Pulmonary artery endothelial cell (primary cell): Measurements from ENCODE around the gene MCCC1. TPM values are rescaled to one million over a fixed set of nuclear protein-coding genes. Genes with fewer than 3 reads are reported as not detected.
"Not testable (repeated sequence)": the region's sequence is repeated elsewhere in the genome, so short reads cannot be mapped to it uniquely, and the experiment has no call there.

Experiments
- DNase-seq: peaks from one replicate; pipeline ENCODE4 v3.0.0-alpha.2; 2011; ENCODE audit warnings: low read depth, low spot score
- total RNA-seq: library from RNA; depleted of rRNA; stranded (reverse); fragments of >200 nt; gene quantifications from 2 replicates; pipeline ENCODE4 v1.2.3, GENCODE V29; 2014

Gene MCCC1
- total RNA-seq, 1 donor from 2014 or later, result 21.0 TPM

DNA sequence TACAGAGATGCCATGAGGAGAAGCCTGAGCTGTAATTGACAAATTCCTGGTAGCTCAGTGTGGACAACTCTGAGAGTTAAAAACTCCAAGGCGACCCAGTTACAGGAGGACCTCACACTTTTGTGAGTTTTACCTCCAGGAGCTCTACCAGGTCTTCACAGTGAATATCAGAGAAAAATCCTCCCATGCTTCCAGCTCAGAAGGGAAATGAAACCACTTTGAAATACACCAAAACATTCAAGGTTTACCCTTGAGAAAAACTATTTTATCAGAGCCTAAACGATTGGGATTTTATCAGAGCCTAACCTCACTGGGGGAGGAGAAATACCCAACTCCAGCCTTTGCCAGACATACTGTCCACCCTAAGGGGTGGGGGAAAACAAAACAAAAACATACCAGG, 52.4 kb downstream of the MCCC1 start:
- DNase-seq, result no peak

DNA sequence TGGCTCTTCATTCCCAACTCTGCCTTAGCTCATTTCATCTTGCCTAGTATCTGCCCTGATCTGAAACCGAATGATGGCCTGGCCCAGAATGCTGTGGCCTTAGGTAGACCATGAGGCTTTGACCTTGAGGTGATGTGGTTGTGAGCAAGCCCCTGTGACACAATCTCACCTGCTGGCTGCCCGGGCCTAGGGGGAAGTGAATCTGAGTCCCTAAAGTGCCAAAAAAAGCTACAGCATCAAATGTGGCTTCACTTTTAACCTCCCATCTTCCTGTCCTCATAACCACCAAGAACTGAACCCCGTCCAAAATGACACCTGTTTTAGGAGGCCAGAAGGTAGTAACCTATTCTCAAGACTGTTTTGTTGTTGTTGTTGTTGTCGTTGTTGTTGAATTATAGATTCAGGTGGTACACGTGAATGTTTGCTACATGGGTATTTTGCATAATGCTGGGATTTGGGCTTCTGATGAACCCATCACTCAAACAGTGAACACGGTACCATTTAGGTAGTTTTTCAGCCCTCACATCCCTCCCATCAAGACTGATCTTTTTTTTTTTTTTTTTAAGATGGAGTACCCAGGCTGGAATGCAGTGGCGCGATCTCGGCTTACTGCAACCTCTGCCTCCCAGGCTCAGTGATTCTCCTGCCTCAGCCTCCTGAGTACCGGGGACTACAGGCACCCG, 54.6 kb downstream of the MCCC1 start:
- no peak for DNase-seq

DNA sequence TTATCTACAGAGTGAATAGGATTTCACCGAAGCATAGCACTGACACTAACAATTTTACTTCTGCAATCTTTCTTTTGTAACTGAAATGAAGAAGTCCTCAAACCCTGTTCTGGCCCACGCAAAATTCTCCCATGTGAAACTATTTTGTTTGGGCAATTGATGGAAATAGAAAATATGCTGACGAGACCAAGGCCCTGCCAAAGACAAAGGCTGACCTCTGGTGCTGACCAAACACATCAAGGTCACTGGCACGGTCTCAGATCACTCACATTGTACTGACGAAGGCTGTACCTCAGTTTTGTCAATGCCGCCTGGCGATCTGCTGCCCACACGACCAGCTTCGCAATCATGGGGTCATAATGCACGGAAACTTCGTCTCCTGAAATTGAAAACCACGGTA, 60.5 kb downstream of the MCCC1 start:
- DNase-seq, result no peak

DNA sequence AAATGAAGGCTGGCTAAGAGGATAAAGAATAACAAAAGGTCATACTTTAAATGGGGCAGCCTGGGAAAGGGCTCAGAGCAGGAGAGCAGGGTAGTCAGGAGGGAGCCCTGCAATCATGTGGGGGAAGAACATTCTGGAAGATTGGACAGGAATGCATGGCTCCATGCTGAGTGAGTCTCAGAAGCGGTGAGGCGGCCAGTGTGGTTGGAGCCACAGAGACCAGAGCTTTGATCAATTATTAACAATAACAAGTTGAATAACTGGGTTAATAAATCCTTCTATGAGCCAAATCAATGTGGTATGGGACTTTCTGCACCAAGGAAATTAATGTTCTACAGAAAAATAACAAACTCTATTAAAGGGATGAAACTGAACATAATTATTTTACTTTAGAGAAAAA, 61.1 kb downstream of the MCCC1 start:
- no peak for DNase-seq

DNA sequence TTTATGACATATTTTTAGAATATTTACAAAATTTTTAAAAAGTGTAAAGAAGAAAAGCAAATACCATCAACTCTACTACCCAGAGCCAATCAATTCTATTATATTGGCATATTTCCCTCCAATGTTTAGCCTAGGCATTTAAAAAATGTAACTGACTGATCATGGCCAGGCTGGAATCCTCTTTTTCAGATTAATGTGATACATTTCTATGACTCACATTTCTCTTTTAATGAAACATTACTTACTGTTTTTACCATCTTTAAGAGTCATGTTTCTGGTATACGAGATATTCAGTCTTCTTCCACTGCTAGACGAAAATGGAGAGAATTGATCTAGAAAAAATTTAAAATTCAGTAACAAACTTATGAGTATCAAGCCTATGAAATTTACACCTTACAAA, 65.5 kb downstream of the MCCC1 start:
- DNase-seq, result no peak

DNA sequence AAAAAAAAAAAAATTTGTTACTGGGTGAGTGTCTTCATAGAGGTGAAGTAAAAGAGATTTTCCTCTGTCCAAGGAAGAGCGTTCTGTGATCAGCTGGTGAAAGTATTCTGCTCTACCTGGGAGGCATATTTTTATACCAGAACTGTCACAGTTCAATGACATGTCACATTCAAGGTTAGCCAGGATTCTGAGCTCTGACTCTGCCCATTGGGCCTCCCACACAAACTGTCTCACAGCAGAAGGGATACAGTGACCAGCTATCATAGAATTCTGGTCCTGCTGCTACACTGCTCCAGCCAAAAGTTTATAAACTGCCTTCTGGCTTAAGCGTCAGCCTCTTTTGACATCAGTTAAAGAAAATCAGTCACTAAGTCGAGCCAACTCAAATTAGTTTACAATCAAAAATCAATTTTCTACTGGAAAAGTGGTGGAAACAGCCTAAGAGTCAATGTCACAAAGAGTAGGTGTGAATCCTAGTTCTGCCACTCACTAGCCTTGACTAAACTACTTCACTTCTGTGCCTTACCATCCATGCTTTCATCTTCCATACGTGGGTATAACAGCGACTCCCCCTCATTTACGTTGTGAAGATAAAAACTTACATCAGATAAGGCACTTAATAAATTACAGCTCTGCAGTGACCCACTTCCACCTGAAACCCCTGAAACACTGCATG, 66.3 kb downstream of the MCCC1 start:
- DNase-seq, result no peak

DNA sequence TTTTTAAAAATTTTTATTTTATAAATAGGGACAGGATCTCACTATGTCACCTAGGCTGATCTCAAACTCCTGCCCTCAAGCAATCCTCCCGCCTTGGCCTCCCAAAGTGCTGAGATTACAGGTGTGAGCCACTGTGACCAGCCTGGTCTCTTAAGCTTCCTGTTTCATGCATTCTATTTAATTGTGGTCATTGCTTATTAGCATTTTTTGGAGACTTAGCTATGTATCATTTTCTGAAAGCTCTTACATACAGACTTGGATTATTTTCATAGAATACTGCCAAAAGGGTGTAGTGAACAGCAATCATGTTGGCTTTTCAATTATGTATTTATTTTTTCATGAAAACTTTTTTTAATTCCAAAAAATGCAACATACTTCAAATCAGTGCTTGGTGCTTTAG, 67.5 kb downstream of the MCCC1 start:
- DNase-seq, result no peak

DNA sequence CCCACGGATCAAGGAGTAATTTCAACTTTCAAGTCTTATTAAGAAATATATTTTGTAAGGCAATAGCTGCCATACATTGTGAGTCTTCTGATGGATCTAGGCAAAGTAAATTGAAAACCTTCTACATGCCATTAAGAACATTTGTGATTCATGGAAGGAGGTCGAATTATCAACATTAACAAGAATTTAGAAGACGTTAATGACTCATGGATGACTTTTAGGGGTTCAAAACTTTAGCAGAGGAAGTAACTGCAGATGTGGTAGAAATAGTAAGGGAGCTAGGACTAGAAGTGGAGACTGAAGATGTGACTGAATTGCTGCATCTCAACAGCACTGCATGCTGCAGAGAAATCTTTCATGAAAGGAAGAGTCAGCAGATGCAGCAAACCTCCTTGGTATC, 70.9 kb downstream of the MCCC1 start:
- DNase-seq, result no peak

DNA sequence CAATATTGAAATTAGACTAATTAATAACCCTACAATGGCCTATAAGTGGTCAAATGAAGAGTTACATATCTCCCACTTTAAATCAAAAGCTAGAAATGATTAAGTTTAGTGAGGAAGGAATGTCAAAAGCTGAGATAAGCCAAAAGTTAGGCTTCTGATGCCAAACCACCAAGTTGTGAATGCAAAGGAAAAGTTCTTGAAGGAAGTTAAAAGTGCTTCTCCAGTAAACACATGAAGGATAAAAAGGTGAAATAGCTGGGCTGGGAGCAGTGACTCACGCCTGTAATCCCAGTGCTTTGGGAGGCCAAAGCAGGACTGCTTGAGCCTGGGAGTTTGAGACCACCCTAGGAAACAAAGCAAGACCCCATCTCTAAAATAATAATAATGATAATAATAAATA, 72.0 kb downstream of the MCCC1 start:
- no peak for DNase-seq

DNA sequence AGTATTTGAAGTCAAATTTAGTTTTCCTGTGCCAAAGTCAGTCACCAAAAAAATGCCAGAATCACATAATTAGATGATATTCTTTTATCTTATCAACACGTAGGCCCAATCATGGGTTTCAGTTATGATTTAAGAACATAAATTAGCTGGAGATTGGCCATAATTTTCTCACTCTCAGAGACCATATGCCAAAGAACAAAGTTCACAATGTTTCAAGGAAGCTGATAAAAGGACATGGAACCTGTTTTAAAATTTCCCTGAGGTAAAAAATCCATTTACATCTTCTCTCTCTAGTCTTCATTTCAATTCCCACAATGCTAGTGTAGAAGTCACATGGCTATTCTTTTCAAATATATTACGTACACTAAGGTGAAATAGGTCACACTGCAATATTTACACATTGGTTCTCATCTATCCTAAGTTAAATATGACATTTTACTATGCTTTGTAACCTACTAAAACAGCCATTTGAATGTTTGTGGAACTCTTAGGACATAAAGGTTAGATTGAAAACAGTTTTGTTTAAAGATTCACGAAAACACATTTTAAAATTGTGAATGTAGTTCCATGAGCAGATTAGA, 76.3 kb downstream of the MCCC1 start:
- DNase-seq, result no peak

DNA sequence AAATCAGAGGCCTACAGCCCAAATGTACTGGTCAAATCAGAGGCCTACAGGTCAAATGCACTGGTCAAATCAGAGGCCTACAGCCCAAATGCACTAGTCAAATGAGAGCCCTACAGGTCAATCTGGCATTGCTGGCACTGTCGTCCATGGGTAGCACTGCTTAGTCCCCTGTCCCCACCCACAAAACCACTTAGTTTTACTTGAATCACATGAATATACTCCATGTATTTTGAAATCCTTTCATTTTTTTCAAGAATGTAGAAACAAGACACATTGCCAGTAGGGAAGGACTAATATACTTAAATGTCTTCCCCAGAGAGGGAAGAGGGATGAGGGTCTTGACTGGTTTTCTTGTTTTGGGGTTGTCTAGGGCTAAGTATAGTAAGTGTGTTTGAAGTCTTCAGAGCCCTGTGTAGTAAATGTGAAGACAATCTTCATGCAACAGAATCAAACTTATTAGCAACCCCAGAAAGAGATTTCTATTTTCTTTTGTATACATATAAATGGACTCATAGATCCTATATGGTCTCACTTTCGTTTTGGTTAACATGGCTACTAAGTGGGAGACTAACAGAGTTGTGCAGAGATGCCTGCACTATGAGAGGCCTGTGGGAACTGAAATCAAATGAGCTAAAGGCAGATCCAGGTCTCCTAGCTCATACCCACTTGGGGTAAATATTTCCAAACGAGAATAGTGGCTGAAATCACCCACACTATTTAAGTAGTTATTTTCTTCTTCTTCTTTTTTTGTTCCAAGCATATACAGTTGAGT, 80.7 kb downstream of the MCCC1 start:
- no peak for DNase-seq

DNA sequence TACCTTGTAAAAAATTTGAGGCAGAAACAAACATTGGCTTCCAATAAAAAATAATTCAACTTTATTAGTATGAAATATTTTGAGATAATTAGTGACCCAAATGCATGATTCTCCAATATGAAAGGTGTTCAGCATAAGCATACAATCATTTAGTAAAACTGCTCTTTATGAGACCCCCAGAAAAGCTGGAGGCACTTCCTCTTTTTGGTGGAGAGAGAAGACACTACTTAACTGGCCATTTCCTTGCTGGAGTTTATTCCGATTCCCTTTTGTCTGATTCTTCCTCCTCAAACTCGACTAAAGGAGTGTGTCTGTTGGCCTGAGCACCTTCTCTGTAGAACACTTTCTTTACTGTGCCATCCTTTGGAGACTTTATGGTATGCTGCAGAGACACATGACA, 84.1 kb downstream of the MCCC1 start:
- no peak for DNase-seq

DNA sequence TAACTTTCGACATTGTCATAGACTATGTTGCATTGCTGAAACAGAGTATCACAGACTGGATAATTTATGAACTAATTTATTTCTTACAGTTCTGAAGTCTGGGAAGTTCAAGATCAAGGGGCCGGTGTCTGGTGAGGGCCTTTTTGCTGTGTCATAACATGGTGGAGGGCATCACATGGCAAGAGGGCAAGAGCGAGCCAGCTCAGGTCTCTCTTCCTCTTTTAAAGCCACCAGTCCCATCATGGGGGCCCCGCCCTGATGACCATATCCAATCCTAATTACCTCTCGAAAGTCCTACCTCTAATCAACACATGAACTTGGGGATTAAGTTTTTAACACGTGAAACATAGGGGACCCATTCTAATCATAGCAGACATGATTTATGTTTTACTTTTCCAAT, 85.4 kb downstream of the MCCC1 start:
- no peak for DNase-seq

DNA sequence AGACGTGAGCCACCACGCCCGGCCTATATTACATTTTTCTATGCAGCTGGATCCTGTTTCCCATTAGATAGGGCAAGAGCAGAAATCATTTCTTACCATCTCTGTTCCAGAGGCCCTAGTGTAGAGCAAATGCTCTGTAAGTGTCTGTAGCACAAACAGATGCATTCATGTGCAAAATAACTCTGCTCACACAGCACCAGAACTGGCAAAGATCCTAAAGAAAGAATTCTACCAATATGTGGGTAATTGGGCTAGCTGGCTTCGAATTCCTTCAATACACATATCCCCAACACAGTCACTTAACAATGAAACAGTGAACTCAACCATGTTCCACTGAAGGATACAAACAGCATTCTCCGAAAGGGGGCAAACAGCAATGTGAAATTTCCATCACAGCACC, 86.2 kb downstream of the MCCC1 start:
- DNase-seq, result no peak

DNA sequence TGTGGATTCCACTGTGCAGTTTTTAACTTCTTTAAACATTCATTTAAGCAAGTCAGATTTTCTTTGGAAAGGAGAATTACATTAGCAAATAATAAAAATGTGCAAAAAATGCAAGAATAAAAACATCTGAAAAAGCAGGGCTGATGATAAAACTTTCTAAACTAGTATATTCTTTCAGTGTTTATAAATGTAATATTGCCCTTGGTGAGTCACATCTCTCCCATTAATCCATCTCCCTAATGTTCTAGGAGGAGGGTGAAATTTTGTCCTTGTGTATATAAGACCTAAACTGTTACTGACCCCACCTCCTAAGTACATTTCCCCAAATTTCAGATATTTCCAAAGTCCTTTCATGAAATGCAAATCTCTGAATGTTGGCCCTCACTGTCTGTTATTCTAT, 90.5 kb downstream of the MCCC1 start:
- DNase-seq, result no peak

DNA sequence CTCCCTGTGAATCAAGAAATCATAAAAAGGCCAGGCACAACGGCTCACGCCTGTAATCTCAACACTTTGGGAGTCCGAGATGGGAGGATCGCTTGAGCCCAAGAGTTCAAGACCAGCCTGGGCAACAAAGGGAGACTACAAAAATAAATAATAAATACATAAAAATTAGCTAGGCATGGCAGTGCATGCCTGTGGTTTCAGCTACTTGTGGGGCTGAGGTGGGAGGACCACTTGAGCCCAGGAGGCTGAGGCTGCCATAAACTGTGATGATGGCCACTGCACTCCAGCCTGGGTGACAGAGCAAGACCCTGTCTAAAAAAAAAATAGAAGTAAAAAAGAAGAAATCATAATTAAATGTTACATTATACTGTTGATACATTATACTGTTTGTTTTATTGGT, 91.0 kb downstream of the MCCC1 start:
- DNase-seq, result no peak

DNA sequence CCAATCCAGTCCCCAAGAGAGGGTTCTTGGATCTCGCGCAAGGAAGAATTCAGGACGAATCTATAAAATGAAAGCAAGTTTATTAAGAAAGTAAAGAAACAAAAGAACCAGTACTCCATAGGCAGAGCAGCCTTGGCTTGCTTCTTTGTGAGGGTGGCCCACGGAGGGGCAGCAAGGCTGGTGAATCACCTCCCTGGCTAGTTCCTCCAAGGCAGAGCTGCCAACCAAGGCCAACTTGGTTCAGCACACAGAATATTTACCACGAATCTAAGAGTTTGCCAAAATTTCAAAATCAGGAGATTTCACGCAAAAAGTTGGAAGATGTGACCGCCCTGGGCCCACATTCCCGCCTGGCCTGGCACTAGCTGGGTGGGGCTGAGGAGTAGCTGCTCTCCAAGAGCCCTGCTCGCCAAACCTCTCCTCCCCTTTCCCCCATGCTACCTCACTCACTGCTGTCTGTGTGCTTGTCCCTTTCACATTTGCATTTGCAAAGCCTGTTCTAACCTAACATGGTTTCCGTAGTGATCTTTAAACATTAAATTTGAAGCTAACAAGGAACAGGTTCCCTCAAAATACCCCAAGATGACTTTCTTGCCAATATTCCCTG, 92.8 kb downstream of the MCCC1 start:
- DNase-seq, result no peak

DNA sequence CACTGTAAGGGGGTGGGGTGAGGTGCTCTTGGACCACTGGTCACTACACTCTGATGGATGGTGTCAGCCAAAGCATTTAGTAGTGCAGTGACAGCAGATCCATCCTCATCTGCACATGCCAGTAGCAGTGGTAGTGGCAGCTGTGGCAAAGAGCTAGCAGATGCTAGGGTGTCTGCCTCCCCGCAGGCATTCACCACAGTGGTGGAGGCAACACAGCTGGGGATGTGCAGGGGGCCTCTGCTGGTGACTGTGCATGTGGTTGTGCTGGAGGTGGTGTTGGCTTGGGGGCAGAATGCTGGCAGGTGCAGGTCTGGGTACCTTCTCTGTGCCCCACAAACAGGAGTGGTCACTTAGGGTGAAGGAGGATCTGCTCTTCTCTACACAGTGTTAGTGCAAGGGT, 99.5 kb downstream of the MCCC1 start:
- no peak for DNase-seq

DNA sequence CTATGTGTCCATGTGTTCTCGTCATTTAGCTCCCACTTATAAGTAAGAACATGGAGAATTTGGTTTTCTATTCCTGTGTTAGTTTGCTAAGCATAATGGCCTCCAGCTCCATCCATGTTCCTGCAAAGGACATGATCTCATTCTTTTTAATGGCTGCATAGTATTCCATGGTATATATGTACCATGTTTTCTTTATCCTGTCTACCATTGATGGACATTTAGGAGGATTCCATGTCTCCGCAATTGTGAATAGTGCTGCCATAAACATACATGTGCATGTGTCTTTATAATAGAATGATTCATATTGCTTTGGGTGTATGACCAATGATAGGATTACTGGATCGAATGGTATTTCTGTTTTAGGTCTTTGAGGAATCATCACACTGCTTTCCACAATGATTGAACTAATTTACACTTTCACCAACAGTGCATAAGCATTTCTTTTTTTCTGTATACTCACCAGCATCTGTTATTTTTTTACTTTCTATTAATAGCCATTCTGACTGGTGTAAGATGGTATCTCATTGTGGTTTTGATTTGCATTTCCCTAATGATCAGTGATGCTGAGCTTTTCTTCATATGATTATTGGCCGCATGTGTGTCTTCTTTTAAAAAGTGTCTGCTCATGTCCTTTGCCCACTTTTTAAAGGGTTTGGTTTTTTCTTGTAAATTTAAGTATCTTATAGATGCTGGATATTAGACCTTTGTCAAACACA, 105.7 kb downstream of the MCCC1 start:
- not testable (repeated sequence) for DNase-seq

DNA sequence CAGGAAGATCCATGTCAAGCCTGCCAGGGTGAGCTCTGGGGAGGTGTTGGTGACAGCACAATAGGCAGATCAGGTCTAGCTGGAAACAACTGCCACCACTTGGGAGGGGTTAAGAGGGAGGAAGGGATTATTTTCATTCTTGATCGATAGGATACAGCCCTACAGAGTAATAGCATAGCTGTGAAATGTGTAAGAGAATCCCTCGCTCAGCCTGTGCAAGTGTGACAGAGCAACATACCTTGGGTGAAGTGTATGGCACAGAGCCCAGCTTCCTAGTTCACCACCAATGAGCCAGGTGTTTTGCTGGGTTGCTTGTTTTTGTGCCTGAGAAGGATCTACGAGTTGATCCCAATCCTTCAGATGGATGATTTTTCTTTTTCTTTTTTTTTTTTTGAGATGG, 109.7 kb downstream of the MCCC1 start:
- no peak for DNase-seq

DNA sequence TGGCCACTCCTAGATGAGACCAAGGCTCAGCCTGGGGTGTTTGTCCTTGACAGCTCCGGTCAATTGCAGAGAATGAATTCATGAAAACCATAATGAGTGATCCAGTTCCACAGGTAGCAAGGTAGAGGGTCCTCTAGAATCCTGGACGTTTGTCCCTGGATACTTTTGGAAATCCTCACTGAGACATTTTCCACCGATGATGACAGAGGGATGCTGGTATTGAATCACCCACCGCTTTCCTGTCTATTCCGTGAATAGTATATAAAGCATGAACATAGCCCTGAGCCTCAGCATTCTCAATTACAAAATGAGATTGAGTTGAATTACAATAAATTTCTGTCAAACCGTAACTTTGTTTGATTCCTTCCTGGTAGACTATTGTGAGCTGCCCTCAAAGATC, 113.3 kb downstream of the MCCC1 start:
- no peak for DNase-seq
